ENCODE results near the gene GTF2A1. TPM values are rescaled to one million over a fixed set of nuclear protein-coding genes. Genes with fewer than 3 reads are reported as not detected.

The GTF2A1 gene
- total RNA-seq, 1 experiment from 2014 or later, result 24.4 TPM

DNA sequence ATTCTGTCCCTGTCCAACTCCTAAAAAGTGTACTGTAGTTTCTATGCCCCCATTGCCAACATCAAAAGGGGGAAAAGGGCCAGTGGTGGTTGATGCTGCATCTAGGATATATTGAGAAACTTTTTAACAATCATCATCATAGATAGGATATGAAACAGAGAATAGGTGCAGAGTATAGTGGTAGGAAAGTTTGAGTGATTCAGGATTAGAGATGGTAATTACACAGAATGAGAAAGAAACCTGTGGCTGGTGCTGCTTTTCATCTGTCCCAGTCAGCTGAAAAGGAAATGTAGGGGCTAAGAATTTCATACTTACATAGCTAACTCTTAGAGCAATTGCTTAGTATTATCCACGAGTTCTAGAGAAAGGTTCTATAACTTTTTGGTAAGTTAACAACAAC lies 67.6 kb downstream of the GTF2A1 start:
- ChIA-PET CTCF (no interaction called here), POLR2A (ENCODE audit: unreplicated experiment) (no interaction called here)
- H3K27me3 ChIP-seq (ENCODE audit: low read length), result no peaks in the 10 kb centered on the region
- no peak overlapping the region for H3K4me3 ChIP-seq (ENCODE audit: low read length)
- H3K27ac ChIP-seq (ENCODE audit: low read length), result no peak overlapping the region
- no peaks in the 10 kb centered on the region for H3K9me3 ChIP-seq (ENCODE audit: low read length)
- no peaks in the 10 kb centered on the region for H3K36me3 ChIP-seq (ENCODE audit: low read depth, low read length)
- H3F3A ChIP-seq (ENCODE audit: low read length, unreplicated experiment), result no peaks in the 10 kb centered on the region
- no peaks in the 10 kb centered on the region for H4K20me1 ChIP-seq (ENCODE audit: low read length)
- H3K4me2 ChIP-seq (ENCODE audit: low read length), result no peak overlapping the region
- TF ChIP-seq, protein P1, sequence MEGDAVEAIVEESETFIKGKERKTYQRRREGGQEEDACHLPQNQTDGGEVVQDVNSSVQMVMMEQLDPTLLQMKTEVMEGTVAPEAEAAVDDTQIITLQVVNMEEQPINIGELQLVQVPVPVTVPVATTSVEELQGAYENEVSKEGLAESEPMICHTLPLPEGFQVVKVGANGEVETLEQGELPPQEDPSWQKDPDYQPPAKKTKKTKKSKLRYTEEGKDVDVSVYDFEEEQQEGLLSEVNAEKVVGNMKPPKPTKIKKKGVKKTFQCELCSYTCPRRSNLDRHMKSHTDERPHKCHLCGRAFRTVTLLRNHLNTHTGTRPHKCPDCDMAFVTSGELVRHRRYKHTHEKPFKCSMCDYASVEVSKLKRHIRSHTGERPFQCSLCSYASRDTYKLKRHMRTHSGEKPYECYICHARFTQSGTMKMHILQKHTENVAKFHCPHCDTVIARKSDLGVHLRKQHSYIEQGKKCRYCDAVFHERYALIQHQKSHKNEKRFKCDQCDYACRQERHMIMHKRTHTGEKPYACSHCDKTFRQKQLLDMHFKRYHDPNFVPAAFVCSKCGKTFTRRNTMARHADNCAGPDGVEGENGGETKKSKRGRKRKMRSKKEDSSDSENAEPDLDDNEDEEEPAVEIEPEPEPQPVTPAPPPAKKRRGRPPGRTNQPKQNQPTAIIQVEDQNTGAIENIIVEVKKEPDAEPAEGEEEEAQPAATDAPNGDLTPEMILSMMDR (conservative IDR thresholded peaks at IDR 0.05; ENCODE audit: low read depth, low read length), result no peak
- TF ChIP-seq EZH2 (IDR thresholded peaks at IDR 0.05; ENCODE audit: low read length, unreplicated experiment), result no peak
- TF ChIP-seq EZH2phosphoT487 (IDR thresholded peaks at IDR 0.05; ENCODE audit: borderline replicate concordance, low read length), result no peak
- H3K9ac ChIP-seq (ENCODE audit: low read length), result no peak overlapping the region
- intact Hi-C loops (cut with micrococcal nuclease), result no loop called here
- no peak overlapping the region for H2AFZ ChIP-seq (ENCODE audit: low read length)
- DNase-seq, result no peak
- ATAC-seq, result no peak
- H3K4me1 ChIP-seq (ENCODE audit: insufficient read depth, low read length), result no peaks in the 10 kb centered on the region
- no TSS peak for BruUV-seq (replicated peaks)
- H3K79me2 ChIP-seq (ENCODE audit: low read length), result no peaks in the 10 kb centered on the region
- H3K9me2 ChIP-seq (replicated peaks; ENCODE audit: low read length), result no peaks in the 10 kb centered on the region

DNA sequence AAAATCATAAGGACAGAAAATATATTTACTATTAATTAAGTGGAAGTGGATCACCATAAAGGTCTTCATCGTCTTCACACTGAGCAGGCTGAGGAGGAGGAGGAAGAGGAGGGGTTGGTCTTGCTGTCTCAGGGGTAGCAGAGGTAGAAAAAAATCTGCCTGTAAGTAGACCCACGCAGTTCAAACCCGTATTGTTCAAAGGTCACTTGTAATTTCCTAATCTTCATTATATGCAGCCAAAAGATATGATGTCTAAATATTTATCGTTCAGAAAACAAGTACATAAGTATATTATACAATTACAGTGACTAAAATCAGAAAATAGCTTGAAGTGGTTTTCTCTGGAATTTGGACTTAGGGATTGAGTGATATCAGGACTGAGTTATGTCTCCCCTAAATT lies 72.1 kb downstream of the GTF2A1 start:
- Histone ChIP-seq H3K9ac (ENCODE audit: low read length) (no peak overlapping the region), H3K9me2 (replicated peaks; ENCODE audit: low read length) (no peaks in the 10 kb centered on the region), H3K36me3 (ENCODE audit: low read depth, low read length) (no peaks in the 10 kb centered on the region), H3K4me3 (ENCODE audit: low read length) (no peak overlapping the region), H3K79me2 (ENCODE audit: low read length) (no peaks in the 10 kb centered on the region), H4K20me1 (ENCODE audit: low read length) (no peaks in the 10 kb centered on the region), H3K9me3 (ENCODE audit: low read length) (no peaks in the 10 kb centered on the region), H3K27ac (ENCODE audit: low read length) (no peak overlapping the region), H3F3A (ENCODE audit: low read length, unreplicated experiment) (no peaks in the 10 kb centered on the region), H3K4me1 (ENCODE audit: insufficient read depth, low read length) (no peaks in the 10 kb centered on the region), H2AFZ (ENCODE audit: low read length) (no peak overlapping the region), H3K4me2 (ENCODE audit: low read length) (no peak overlapping the region), H3K27me3 (ENCODE audit: low read length) (no peaks in the 10 kb centered on the region)
- no TSS peak for BruUV-seq (replicated peaks)
- DNase-seq (no peak), ATAC-seq (no peak)
- no peak for TF ChIP-seq EZH2phosphoT487 (IDR thresholded peaks at IDR 0.05; ENCODE audit: borderline replicate concordance, low read length)
- intact Hi-C loops (cut with micrococcal nuclease), result no loop called here
- POLR2A ChIA-PET (ENCODE audit: unreplicated experiment), result no interaction called here
- CTCF ChIA-PET, result no interaction called here

DNA sequence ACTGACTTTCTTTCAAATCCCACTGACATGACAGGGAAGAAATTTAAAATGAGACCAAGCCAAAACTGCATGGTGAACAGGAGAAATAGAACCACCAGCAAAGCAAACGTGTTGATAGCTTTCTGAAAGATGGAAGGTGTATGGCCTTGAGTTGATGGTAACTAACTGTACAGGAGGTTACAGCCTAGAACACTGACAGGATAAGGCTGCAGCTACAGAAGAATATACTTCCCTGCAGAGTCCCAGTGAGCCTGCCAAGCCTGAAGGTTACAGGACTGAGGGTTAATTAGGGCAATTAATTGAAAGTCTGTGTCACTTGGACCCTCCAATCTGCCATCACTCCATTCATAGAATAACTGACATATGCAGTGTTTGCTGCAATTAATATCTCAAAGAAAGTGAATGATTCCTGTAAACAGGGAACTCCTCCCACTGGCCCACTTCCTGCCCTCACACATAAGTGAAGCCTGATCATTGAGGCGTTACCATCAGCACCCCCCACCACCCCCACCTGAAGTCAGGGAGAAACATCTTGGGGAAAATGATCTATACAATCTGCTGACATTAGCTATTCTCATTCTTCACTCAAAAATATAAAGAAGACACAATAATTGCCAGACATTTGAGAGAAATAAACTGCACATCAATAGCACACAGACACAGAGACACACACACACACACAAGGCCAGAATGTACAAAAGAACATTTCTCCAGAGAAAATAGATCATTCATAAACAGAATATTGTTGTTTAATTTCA lies 73.4 kb downstream of the GTF2A1 start:
- no peaks in the 10 kb centered on the region for H3K4me1 ChIP-seq (ENCODE audit: insufficient read depth, low read length)
- no peak overlapping the region for H3K4me3 ChIP-seq (ENCODE audit: low read length)
- intact Hi-C loops (cut with micrococcal nuclease), result no loop called here
- TF ChIP-seq EZH2 (IDR thresholded peaks at IDR 0.05; ENCODE audit: low read length, unreplicated experiment) (no peak), EZH2phosphoT487 (IDR thresholded peaks at IDR 0.05; ENCODE audit: borderline replicate concordance, low read length) (no peak)
- TF ChIP-seq, protein P1 (conservative IDR thresholded peaks at IDR 0.05; ENCODE audit: low read depth, low read length), result no peak
- BruUV-seq (replicated peaks), result no TSS peak
- no peaks in the 10 kb centered on the region for H3K9me3 ChIP-seq (ENCODE audit: low read length)
- no peak overlapping the region for H3K4me2 ChIP-seq (ENCODE audit: low read length)
- no peaks in the 10 kb centered on the region for H3K79me2 ChIP-seq (ENCODE audit: low read length)
- ChIA-PET POLR2A (ENCODE audit: unreplicated experiment) (no interaction called here), CTCF (no interaction called here)
- DNase-seq (no peak), ATAC-seq (no peak)
- H3K9me2 ChIP-seq (replicated peaks; ENCODE audit: low read length), result no peaks in the 10 kb centered on the region
- no peaks in the 10 kb centered on the region for H3K36me3 ChIP-seq (ENCODE audit: low read depth, low read length)
- H4K20me1 ChIP-seq (ENCODE audit: low read length), result no peaks in the 10 kb centered on the region
- no peaks in the 10 kb centered on the region for H3F3A ChIP-seq (ENCODE audit: low read length, unreplicated experiment)
- no peaks in the 10 kb centered on the region for H3K27me3 ChIP-seq (ENCODE audit: low read length)
- H2AFZ ChIP-seq (ENCODE audit: low read length), result no peak overlapping the region
- no peak overlapping the region for H3K9ac ChIP-seq (ENCODE audit: low read length)
- no peak overlapping the region for H3K27ac ChIP-seq (ENCODE audit: low read length)
